ENCODE measurements around the gene TMEM203. TPM values are rescaled to one million over a fixed set of nuclear protein-coding genes. Genes with fewer than 3 reads are reported as not detected.

Gene TMEM203
- total RNA-seq, 1 experiment from 2014 or later: 35.5 TPM

GRCh38 chr9:137188490-137189296 is 16.8 kb downstream of the TMEM203 start, which contains the start of the genes ANAPC2 and SSNA1:
TSS of gene ANAPC2 (minus strand) at chr9:137188560. CDS start at chr9:137188532, 28 bp downstream.
TSS of gene SSNA1 (plus strand) at chr9:137188676. CDS start at chr9:137188727, 51 bp downstream.
- Histone ChIP-seq H3K4ac (ENCODE audit: low read depth, low read length) (no peak within 1 kb of the TSS), H4K5ac (ENCODE audit: insufficient read length, low read depth, low read length) (no peak within 1 kb of the TSS), H3K79me2 (ENCODE audit: insufficient read depth, low read length) (peaks cover 10% of the 10 kb centered on the region; the same call in 1 of the 2 replicates), H2BK12ac (ENCODE audit: insufficient read length, low read depth, low read length) (no peak within 1 kb of the TSS), H2AFZ (ENCODE audit: low read length) (no peak within 1 kb of the TSS), H4K91ac (ENCODE audit: insufficient read length, low read depth, low read length) (no peak within 1 kb of the TSS), H2BK20ac (ENCODE audit: low read depth, low read length, poor library complexity, severe bottlenecking) (no peak within 1 kb of the TSS), H3K9ac (ENCODE audit: extremely low read depth, insufficient read length, low read length) (peak within 1 kb of the TSS; percentile 41), H3K23me2 (ENCODE audit: insufficient read length, low read depth, low read length, poor library complexity, severe bottlenecking) (peaks cover 13% of the 10 kb centered on the region), H3K9me3 (ENCODE audit: control insufficient read depth, low read depth, low read length) (no peaks in the 10 kb centered on the region), H3K14ac (ENCODE audit: insufficient read depth, low read length) (no peak within 1 kb of the TSS; the same call in 1 of the 2 replicates), H3K23ac (ENCODE audit: insufficient read length, low read depth, low read length) (no peak within 1 kb of the TSS), H3K56ac (ENCODE audit: insufficient read length, low read depth, low read length) (no peak within 1 kb of the TSS), H3K18ac (ENCODE audit: insufficient read length, low read depth, low read length) (peak within 1 kb of the TSS; percentile 37), H2AK5ac (ENCODE audit: insufficient read length, low read length) (no peak within 1 kb of the TSS), H3K4me2 (ENCODE audit: insufficient read depth, insufficient read length, low read length) (peak within 1 kb of the TSS; percentile 82), H3K79me1 (ENCODE audit: insufficient read depth, low read depth, low read length, poor library complexity, severe bottlenecking) (peaks cover 6% of the 10 kb centered on the region), H3K4me1 (ENCODE audit: insufficient read depth, low read length) (peaks cover 5% of the 10 kb centered on the region; the same call in 1 of the 2 replicates), H3T11ph (ENCODE audit: low read length) (no peak within 1 kb of the TSS), H2BK120ac (ENCODE audit: low read depth, low read length, poor library complexity, severe bottlenecking) (no peak within 1 kb of the TSS), H4K8ac (replicated peaks; ENCODE audit: insufficient read length, low read depth, low read length) (no peak within 1 kb of the TSS), H4K20me1 (ENCODE audit: control insufficient read depth, insufficient read depth, insufficient read length) (peaks cover under 1% of the 10 kb centered on the region), H2BK15ac (ENCODE audit: low read depth, low read length) (no peak within 1 kb of the TSS; the same call in 1 of the 2 replicates), H2BK5ac (ENCODE audit: insufficient read length, low read length) (no peak within 1 kb of the TSS), H3K27me3 (ENCODE audit: insufficient read depth, low read length) (no peaks in the 10 kb centered on the region), H3K27ac (ENCODE audit: insufficient read length, low read depth, low read length) (no peak within 1 kb of the TSS)
- peaks cover 17 to 22% of the 10 kb centered on the region in 2 experiments for H3K4me1 Mint-ChIP-seq
- H3K27me3 Mint-ChIP-seq (ENCODE audit: low read depth): no peaks in the 10 kb centered on the region
- peaks cover 7 to 50% (median 37%) of the 10 kb centered on the region in 3 experiments; a peak in 6 of 7 replicates for H3K36me3 Mint-ChIP-seq (ENCODE audit: insufficient read depth in 1 of 3, low read depth in 3 of 3)
- no CpG with 5 or more reads among the region's 98 CpGs for WGBS (ENCODE audit: extremely low coverage, insufficient read length, low lambda C conversion rate)
- peak within 1 kb of the TSS; percentile 47 to 97 (median 96); a peak in 6 of 7 replicates for H3K27ac Mint-ChIP-seq
- H3K4me3 Mint-ChIP-seq: peak within 1 kb of the TSS; percentile 94 to 97
- no peaks in the 10 kb centered on the region for H3K9me3 Mint-ChIP-seq
- TF ChIP-seq CTCF (conservative IDR thresholded peaks at IDR 0.05): peak; percentile 48
- peak; percentile 91 for DNase-seq
